H1 (cell line): ENCODE data around the gene MYRIP. TPM values are rescaled to one million over a fixed set of nuclear protein-coding genes. Genes with fewer than 3 reads are reported as not detected.

Experiments used
- CTCF ChIA-PET: fragments of 300-600 bp; sonication (Branson Sonifier 250); formaldehyde crosslinking; loops from one replicate; lab custom pipeline; 2021; ENCODE audit not compliant: partially characterized antibody; lab: Charles Lee
- POLR2A ChIA-PET: fragments of 300-600 bp; sonication (Branson Sonifier 250); formaldehyde crosslinking; loops from one replicate; lab custom pipeline; 2021; ENCODE audit warnings: inconsistent platforms; ENCODE audit not compliant: partially characterized antibody; lab: Charles Lee
- DNase-seq, 2 experiments: peaks; one replicate each; pipeline versions ENCODE4 v3.0.0 to v3.0.0-alpha.2; 2010 to 2022; ENCODE audit warnings: low spot score in 2 of 2, low read depth in 1 of 2, mixed read lengths in 1 of 2
- FAIRE-seq: peaks from 2 replicates; lab custom pipeline; 2011; peaks lifted over from hg19 to GRCh38; lab: Jason Lieb, UNC
- H2AFZ ChIP-seq: 2 replicates; pipeline ENCODE4 v1.8.1; 2012; ENCODE audit warnings: low read length, inconsistent platforms
- H2AK5ac ChIP-seq: 2 replicates; pipeline ENCODE4 v1.6.1; 2013; ENCODE audit warnings: low read depth, low read length
- H2BK120ac ChIP-seq: replicated peaks from 2 replicates; pipeline ENCODE3; 2013; ENCODE audit warnings: low read depth, low read length, inconsistent platforms
- H2BK12ac ChIP-seq: 2 replicates; pipeline ENCODE4 v1.6.1; 2013; ENCODE audit warnings: low read depth, low read length
- H2BK15ac ChIP-seq: 2 replicates; pipeline ENCODE4 v1.6.1; 2013; ENCODE audit warnings: low read length
- H2BK20ac ChIP-seq: 2 replicates; pipeline ENCODE4 v1.6.1; 2013; ENCODE audit warnings: low read length
- H2BK5ac ChIP-seq: 2 replicates; pipeline ENCODE4 v1.6.1; 2013; ENCODE audit warnings: low read depth, low read length
- H3K14ac ChIP-seq: 2 replicates; pipeline ENCODE4 v1.6.1; 2013; ENCODE audit warnings: inconsistent platforms; ENCODE audit not compliant: insufficient read length
- H3K18ac ChIP-seq: 2 replicates; pipeline ENCODE4 v1.6.1; 2013; ENCODE audit warnings: low read length; ENCODE audit errors: extremely low read depth
- H3K23ac ChIP-seq: 2 replicates; pipeline ENCODE4 v1.6.1; 2013; ENCODE audit warnings: inconsistent platforms; ENCODE audit not compliant: insufficient read length
- H3K23me2 ChIP-seq: 2 replicates; pipeline ENCODE4 v1.6.1; 2013; ENCODE audit warnings: low read depth, low read length
- H3K27ac ChIP-seq: 2 replicates; pipeline ENCODE4 v1.6.1; 2011; ENCODE audit warnings: low read depth, low read length, inconsistent platforms
- H3K27me3 ChIP-seq, 4 experiments: replicated peaks in 1 of 4; 1 replicate in 1 of 4; 2 replicates in 3 of 4; pipeline versions ENCODE4 v1.6.1 to v1.8.1; 2011 to 2013; ENCODE audit warnings: low read length in 3 of 4, mild to moderate bottlenecking in 3 of 4, inconsistent platforms in 2 of 4, mixed read lengths in 2 of 4, moderate library complexity in 1 of 4; ENCODE audit not compliant: control insufficient read depth in 3 of 4, insufficient read depth in 3 of 4; ENCODE audit errors: extremely low read depth in 1 of 4
- H3K36me3 ChIP-seq, 4 experiments: 2 replicates each; pipeline versions ENCODE4 v1.6.1 to v1.8.1; 2011 to 2013; ENCODE audit warnings: mild to moderate bottlenecking in 4 of 4, low read length in 3 of 4, moderate library complexity in 2 of 4, control low read depth in 1 of 4, inconsistent platforms in 1 of 4; ENCODE audit not compliant: insufficient read depth in 4 of 4, control insufficient read depth in 2 of 4
- H3K4ac ChIP-seq: replicated peaks from 2 replicates; pipeline ENCODE3; 2013; ENCODE audit warnings: low read length, low read depth, mixed read lengths, inconsistent platforms; ENCODE audit not compliant: insufficient read length
- H3K4me1 ChIP-seq, 4 experiments: replicated peaks in 1 of 4; 1 replicate in 1 of 4; 2 replicates in 3 of 4; pipeline versions ENCODE4 v1.6.1 to v1.8.1; 2011 to 2013; ENCODE audit warnings: low read length in 3 of 4, inconsistent platforms in 2 of 4, mixed read lengths in 1 of 4; ENCODE audit not compliant: insufficient read depth in 4 of 4, control insufficient read depth in 3 of 4
- H3K4me2 ChIP-seq, 2 experiments: 2 replicates each; pipeline versions ENCODE4 v1.6.1 to v1.8.1; 2011 to 2013; ENCODE audit warnings: low read depth in 2 of 2, low read length in 2 of 2, control low read depth in 1 of 2, inconsistent platforms in 1 of 2, mild to moderate bottlenecking in 1 of 2; ENCODE audit not compliant: insufficient read depth in 1 of 2
- H3K4me3 ChIP-seq, 4 experiments: fragments of 200-600, 300-600 bp in 1 of 4; sonication (generic), shearing (Covaris generic), sonication (Bioruptor Twin) in 1 of 4; 2 replicates each; pipeline versions ENCODE4 v1.5.1 to v1.8.1; 2011 to 2016; ENCODE audit warnings: low read length in 4 of 4, low read depth in 3 of 4, control low read depth in 2 of 4, inconsistent platforms in 2 of 4, mild to moderate bottlenecking in 2 of 4, mixed read lengths in 1 of 4, moderate library complexity in 1 of 4; ENCODE audit not compliant: insufficient read depth in 2 of 4; ENCODE audit errors: extremely low read depth in 1 of 4
- H3K56ac ChIP-seq: replicated peaks from 2 replicates; pipeline ENCODE3; 2013; ENCODE audit warnings: low read depth, mild to moderate bottlenecking, mixed read lengths, low read length, inconsistent platforms; ENCODE audit not compliant: insufficient read length
- H3K79me1 ChIP-seq: 2 replicates; pipeline ENCODE4 v1.6.1; 2013; ENCODE audit warnings: low read depth, low read length, control low read depth
- H3K79me2 ChIP-seq, 2 experiments: 2 replicates each; pipeline versions ENCODE4 v1.6.1 to v1.8.1; 2012 to 2013; ENCODE audit warnings: low read length in 2 of 2, mild to moderate bottlenecking in 2 of 2, inconsistent platforms in 1 of 2; ENCODE audit not compliant: insufficient read depth in 2 of 2, control insufficient read depth in 1 of 2
- H3K9ac ChIP-seq, 4 experiments: replicated peaks in 1 of 4; 1 replicate in 1 of 4; 2 replicates in 3 of 4; pipeline versions ENCODE4 v1.6.1 to v1.8.1; 2011 to 2013; ENCODE audit warnings: low read depth in 3 of 4, low read length in 3 of 4, control low read depth in 2 of 4, mild to moderate bottlenecking in 2 of 4, moderate library complexity in 2 of 4, inconsistent platforms in 1 of 4; ENCODE audit errors: extremely low read depth in 1 of 4
- H3K9me3 ChIP-seq, 2 experiments: 2 replicates each; pipeline versions ENCODE4 v1.6.1 to v1.8.1; 2012 to 2013; ENCODE audit warnings: mild to moderate bottlenecking in 2 of 2, moderate library complexity in 2 of 2, control low read depth in 1 of 2, inconsistent platforms in 1 of 2, low read depth in 1 of 2, low read length in 1 of 2, mixed read lengths in 1 of 2; ENCODE audit not compliant: insufficient read depth in 2 of 2
- H4K20me1 ChIP-seq, 2 experiments: replicated peaks in 1 of 2; 2 replicates each; pipeline versions ENCODE3 to v1.8.1; 2011 to 2013; ENCODE audit warnings: inconsistent platforms in 2 of 2, low read length in 2 of 2, mild to moderate bottlenecking in 1 of 2; ENCODE audit not compliant: insufficient read depth in 2 of 2, control insufficient read depth in 1 of 2
- H4K5ac ChIP-seq: 2 replicates; pipeline ENCODE4 v1.6.1; 2013; ENCODE audit warnings: low read length, low read depth, mixed read lengths, inconsistent platforms; ENCODE audit not compliant: insufficient read length
- H4K8ac ChIP-seq: 2 replicates; pipeline ENCODE4 v1.8.0; 2013; ENCODE audit warnings: mild to moderate bottlenecking, moderate library complexity, low read length, inconsistent platforms; ENCODE audit not compliant: insufficient read depth; ENCODE audit errors: extremely low read depth
- H4K91ac ChIP-seq: replicated peaks from 2 replicates; pipeline ENCODE3; 2013; ENCODE audit warnings: low read length, mixed read lengths, inconsistent platforms; ENCODE audit not compliant: insufficient read length
- FOSL1 ChIP-seq: IDR thresholded peaks from 2 replicates; pipeline ENCODE4 v1.6.1; 2011; ENCODE audit warnings: mild to moderate bottlenecking, low read depth, low read length, moderate library complexity; ENCODE audit not compliant: insufficient read depth
- WGBS, 2 experiments: shearing (Covaris generic) in 1 of 2; methylation state at CpG; one replicate each; pipeline versions ENCODE4 v1.1.6 to v1.1.7; 2013 to 2015; ENCODE audit warnings: low lambda C conversion rate in 2 of 2, mixed read lengths in 2 of 2, inconsistent platforms in 1 of 2, low coverage in 1 of 2, missing lambda C conversion rate in 1 of 2; ENCODE audit not compliant: insufficient replicate concordance in 2 of 2, insufficient coverage in 1 of 2, insufficient read length in 1 of 2; ENCODE audit errors: extremely low coverage in 1 of 2, missing lambda C conversion rate in 1 of 2; 5-methylcytosine and 5-hydroxymethylcytosine counted together
- polyA plus RNA-seq, 7 experiments: library from polyadenylated mRNA; depleted of rRNA in 3 of 7; stranded (reverse) in 5 of 7; unstranded in 2 of 7; fragments of >200 nt in 5 of 7; fragments of 200-250 nt in 2 of 7; gene quantifications; 1 replicate in 5 of 7; 2 replicates in 1 of 7; 4 replicates in 1 of 7; pipeline versions ENCODE4 v1.2.1 to v1.2.3, GENCODE V29; 2011 to 2013; ENCODE audit warnings: missing spikeins in 2 of 7, mixed read lengths in 2 of 7
- total RNA-seq: library from RNA; stranded (reverse); fragmentation: NEBNext Ultra II Directional; extraction: Animal tissue kit (Norgen Biotek cat#: 25700); gene quantifications from 2 replicates; pipeline ENCODE4 v1.2.1, GENCODE V29; 2021

The MYRIP gene
- total and polyA plus RNA-seq, 2 of the 8 experiments (the other 6 are each of a cell fraction or from before 2014, with no cell fraction given) = 0.54 to 4.3 TPM

- Histone ChIP-seq H3K14ac (no peak overlapping the region), H3K4me1 (no peaks in the 10 kb centered on the region), H2AK5ac (no peak overlapping the region), H3K56ac (no peak overlapping the region), H3K4me3 (no peak overlapping the region), H3K9ac (no peak overlapping the region), H2BK120ac (no peak overlapping the region), H3K18ac (no peak overlapping the region), H4K91ac (no peak overlapping the region), H3K79me1 (no peaks in the 10 kb centered on the region), H3K9me3 (no peaks in the 10 kb centered on the region), H2BK20ac (no peak overlapping the region), H3K4me2 (no peak overlapping the region), H4K8ac (no peak overlapping the region), H2BK12ac (no peak overlapping the region), H3K27ac (no peak overlapping the region), H4K5ac (no peak overlapping the region), H3K27me3 (no peaks in the 10 kb centered on the region), H2AFZ (no peak overlapping the region), H3K79me2 (no peaks in the 10 kb centered on the region), H2BK5ac (no peak overlapping the region), H3K4ac (no peak overlapping the region), H4K20me1 (no peaks in the 10 kb centered on the region), H3K23ac (no peak overlapping the region), H3K36me3 (no peaks in the 10 kb centered on the region), H2BK15ac (no peak overlapping the region), H3K23me2 (no peaks in the 10 kb centered on the region)
- FAIRE-seq (no peak), DNase-seq (no peak)
- POLR2A ChIA-PET = no interaction called here
- TF ChIP-seq FOSL1 = no peak
- CTCF ChIA-PET = interaction anchor here (1.3 to 1.6 kb wide), 3 partner anchors 9 to 25 kb away, joined by 3 to 5 read pairs (median 5); no protein-coding TSS in a partner anchor
- 89% methylated on average over 3 of the region's 3 CpGs; no CpG with 5 or more reads in 1 of the 2 experiments for WGBS, 2 experiments
These were observed 203.0 kb downstream of the MYRIP start for GRCh38 chr3:40012381-40012780.
